NCI-H345 treated with DMSO at 0.1 percent for 48 hours (cell line): ENCODE measurements around the gene BEST3.

ENCODE experiments used
- DNase-seq: peaks from one replicate; lab custom pipeline; 2025; ENCODE audit not compliant: unreplicated experiment; lab: John Stamatoyannopoulos, UW

The BEST3 gene

GRCh38 chr12:69655616-69656340 is 43.3 kb downstream of the BEST3 start:
- DNase-seq = no peak

- no peak for DNase-seq
Observed at GRCh38 chr12:69653703-69654102, 45.4 kb downstream of the BEST3 start.

- no peak for DNase-seq
Observed at GRCh38 chr12:69651922-69652321, 47.2 kb downstream of the BEST3 start.

- DNase-seq = no peak
Observed at GRCh38 chr12:69649529-69649928, 49.6 kb downstream of the BEST3 start.

- DNase-seq = no peak
Observed at GRCh38 chr12:69648476-69648875, 50.6 kb downstream of the BEST3 start.

GRCh38 chr12:69647178-69647577 is 51.9 kb downstream of the BEST3 start:
- no peak for DNase-seq

GRCh38 chr12:69645031-69645430 is 54.1 kb downstream of the BEST3 start:
- no peak for DNase-seq

- no peak for DNase-seq
Observed at GRCh38 chr12:69644511-69644910, 54.6 kb downstream of the BEST3 start.

- DNase-seq = no peak
Observed at GRCh38 chr12:69642531-69642930, 56.6 kb downstream of the BEST3 start.

GRCh38 chr12:69641546-69641945 is 57.6 kb downstream of the BEST3 start:
- DNase-seq = no peak

- peak; percentile 24 for DNase-seq
Observed at GRCh38 chr12:69639400-69640016, 59.6 kb downstream of the BEST3 start.

GRCh38 chr12:69633061-69633460 is 66.0 kb downstream of the BEST3 start:
- DNase-seq = no peak

- no peak for DNase-seq
Observed at GRCh38 chr12:69630191-69630590, 68.9 kb downstream of the BEST3 start.

- no peak for DNase-seq
Observed at GRCh38 chr12:69627501-69627900, 71.6 kb downstream of the BEST3 start.

GRCh38 chr12:69623970-69624369 is 75.1 kb downstream of the BEST3 start:
- DNase-seq = peak; percentile 88

- DNase-seq = no peak
Observed at GRCh38 chr12:69621551-69621950, 77.6 kb downstream of the BEST3 start.

GRCh38 chr12:69620921-69621320 is 78.2 kb downstream of the BEST3 start:
- DNase-seq = no peak

- DNase-seq = no peak
Observed at GRCh38 chr12:69620077-69620476, 79.0 kb downstream of the BEST3 start.

- DNase-seq = no peak
Observed at GRCh38 chr12:69619050-69619449, 80.1 kb downstream of the BEST3 start.

GRCh38 chr12:69616025-69616424 is 83.1 kb downstream of the BEST3 start:
- no peak for DNase-seq

- DNase-seq = no peak
Observed at GRCh38 chr12:69613351-69613750, 85.8 kb downstream of the BEST3 start.

GRCh38 chr12:69610729-69611128 is 88.4 kb downstream of the BEST3 start, which contains the start of gene LRRC10:
LRRC10 (minus strand) TSS chr12:69610907; CDS start chr12:69610838, 69 bp downstream.
- DNase-seq = no peak

GRCh38 chr12:69610126-69610525 is 89.0 kb downstream of the BEST3 start:
- no peak for DNase-seq
